AG09309 (cell line): ENCODE results near the gene ASPG.

Experiments
- DNase-seq: peaks from one replicate; pipeline ENCODE4 v3.0.0-alpha.2; 2010; ENCODE audit warnings: low read depth
- H3K4me3 ChIP-seq: 2 replicates; pipeline ENCODE4 v1.5.1; 2011; ENCODE audit warnings: mild to moderate bottlenecking, low read depth, low read length, moderate library complexity; ENCODE audit not compliant: control insufficient read depth
- CTCF ChIP-seq: IDR thresholded peaks from 2 replicates; pipeline ENCODE4 v1.5.1; 2011; ENCODE audit warnings: mild to moderate bottlenecking, low read depth, low read length, inconsistent platforms; ENCODE audit not compliant: insufficient read depth, control insufficient read depth; ENCODE audit errors: missing control alignments

The ASPG gene

GRCh38 chr14:104100171-104101085, 14.9 kb downstream of the ASPG start:
- DNase-seq = no peak

GRCh38 chr14:104101086-104101621, 15.7 kb downstream of the ASPG start:
- TF ChIP-seq CTCF = no peak
- DNase-seq = no peak

More at GRCh38 chr14:104100171-104101085, 14.9 kb downstream of the ASPG start:
- H3K4me3 ChIP-seq = no peak overlapping the region
- no peak for TF ChIP-seq CTCF

GRCh38 chr14:104101651-104102281, 16.3 kb downstream of the ASPG start:
- no peak for DNase-seq
- TF ChIP-seq CTCF = no peak
- H3K4me3 ChIP-seq = no peak overlapping the region

More at GRCh38 chr14:104101086-104101621, 15.7 kb downstream of the ASPG start:
- no peak overlapping the region for H3K4me3 ChIP-seq

- no peak for TF ChIP-seq CTCF
- no peak for DNase-seq
- H3K4me3 ChIP-seq = no peak overlapping the region
Measured at GRCh38 chr14:104102282-104102914, 16.9 kb downstream of the ASPG start.

GRCh38 chr14:104103061-104103445, 17.6 kb downstream of the ASPG start:
- no peak overlapping the region for H3K4me3 ChIP-seq
- no peak for TF ChIP-seq CTCF
- no peak for DNase-seq

- no peak for TF ChIP-seq CTCF
- no peak for DNase-seq
- no peak overlapping the region for H3K4me3 ChIP-seq
Measured at GRCh38 chr14:104103446-104104075, 18.1 kb downstream of the ASPG start.
